ENCODE results near the gene CCDC124.

The CCDC124 gene

DNA sequence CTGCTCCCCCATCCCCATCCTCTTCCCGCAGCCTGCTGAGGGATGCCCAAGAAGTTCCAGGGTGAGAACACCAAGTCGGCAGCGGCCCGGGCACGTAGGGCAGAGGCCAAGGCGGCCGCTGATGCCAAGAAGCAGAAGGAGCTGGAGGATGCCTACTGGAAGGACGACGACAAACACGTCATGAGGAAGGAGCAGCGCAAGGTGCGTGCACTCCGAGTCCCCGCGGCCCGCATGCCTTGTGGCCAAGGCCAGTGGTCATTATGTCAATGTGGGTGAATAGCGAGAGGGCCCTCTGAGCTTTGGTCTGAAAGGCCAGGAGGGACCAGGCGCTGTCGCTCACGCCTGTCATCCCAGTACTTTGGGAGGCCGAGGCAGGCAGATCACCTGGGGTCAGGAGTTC is 3.6 kb downstream of the CCDC124 start:
- DNase-seq (ENCODE audit: low read depth) = no peak

DNA sequence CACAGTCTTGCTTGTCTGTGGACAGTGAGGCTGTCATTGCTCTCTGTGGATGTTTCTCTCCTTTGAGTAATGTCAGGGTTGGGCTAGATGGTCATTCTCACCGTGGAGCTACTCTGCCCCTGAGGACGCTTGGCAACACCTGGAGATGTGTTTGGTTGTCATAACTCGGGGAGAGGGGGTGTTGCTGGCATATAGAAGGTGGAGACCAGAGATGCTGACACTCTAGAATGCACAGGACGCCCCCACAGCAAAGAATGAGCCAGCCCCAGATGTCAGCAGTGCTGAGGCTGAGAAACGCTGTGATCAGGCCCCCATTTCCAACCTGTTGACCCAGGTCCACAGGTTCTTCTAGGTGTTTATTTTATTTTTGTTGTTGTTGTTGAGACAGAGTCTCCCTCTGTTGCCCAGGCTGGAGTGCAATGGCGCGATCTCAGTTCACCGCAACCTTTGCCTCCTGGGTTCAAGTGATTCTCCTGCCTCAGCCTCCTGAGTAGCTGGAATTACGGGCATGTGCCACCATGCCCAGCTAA is 4.6 kb downstream of the CCDC124 start:
- DNase-seq (ENCODE audit: low read depth) = no peak

DNA sequence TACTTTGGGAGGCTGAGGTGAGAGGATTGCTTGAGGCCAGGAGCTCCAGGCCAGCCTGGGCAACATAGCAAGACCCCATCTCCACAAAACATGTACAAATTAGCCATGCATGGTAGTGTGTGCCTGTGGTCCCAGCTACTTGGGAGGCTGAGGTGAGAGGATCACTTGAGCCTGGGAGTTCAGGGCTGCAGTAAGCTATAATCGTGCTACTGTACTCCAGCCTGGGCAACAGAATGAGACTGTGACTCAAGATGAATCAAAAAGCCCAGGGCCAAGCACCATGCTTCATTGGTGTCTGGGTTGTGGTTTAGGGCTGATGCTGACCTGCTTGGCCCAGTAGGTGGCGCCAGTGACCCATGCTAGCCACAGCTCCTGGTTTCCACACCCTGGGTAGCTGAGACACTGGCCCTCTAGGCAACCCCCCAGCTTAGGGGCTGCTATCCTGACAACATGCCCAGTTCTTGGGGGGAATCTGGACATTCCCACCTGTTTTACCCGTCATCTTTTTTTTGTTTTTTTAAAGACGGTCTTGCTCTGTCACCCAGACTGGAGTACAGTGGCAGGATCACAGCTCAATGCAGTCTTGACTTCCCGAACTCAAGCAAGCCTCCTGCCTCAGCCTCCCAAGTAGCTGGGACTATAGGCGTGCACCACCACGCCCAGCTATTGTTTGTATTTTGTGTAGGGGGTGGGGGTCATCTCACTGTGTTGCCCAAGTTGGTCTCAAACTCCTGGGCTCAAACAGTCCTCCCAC is 5.5 kb downstream of the CCDC124 start:
- DNase-seq (ENCODE audit: low read depth) = peak; percentile 57

DNA sequence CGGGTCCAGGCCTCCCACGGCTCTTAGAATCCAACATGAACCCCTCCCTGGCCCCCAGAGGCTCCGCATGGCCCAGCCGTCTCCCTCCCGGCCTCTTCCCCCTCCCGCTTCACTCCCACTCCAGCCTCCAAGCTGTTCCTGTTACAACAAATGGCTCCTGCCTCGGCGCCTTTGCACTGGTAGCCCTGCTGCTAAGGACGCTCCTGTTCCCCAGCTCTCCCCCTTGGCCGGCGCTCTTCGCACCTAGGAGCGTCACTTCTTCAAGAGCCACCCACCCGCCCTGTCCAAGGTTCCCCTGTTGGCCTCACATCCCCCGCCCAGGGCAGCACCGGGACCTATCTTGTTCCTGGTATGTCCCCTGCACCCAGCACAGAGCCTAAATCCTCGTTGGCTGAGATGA is 9.4 kb downstream of the CCDC124 start:
- no peak for DNase-seq (ENCODE audit: low read depth)

DNA sequence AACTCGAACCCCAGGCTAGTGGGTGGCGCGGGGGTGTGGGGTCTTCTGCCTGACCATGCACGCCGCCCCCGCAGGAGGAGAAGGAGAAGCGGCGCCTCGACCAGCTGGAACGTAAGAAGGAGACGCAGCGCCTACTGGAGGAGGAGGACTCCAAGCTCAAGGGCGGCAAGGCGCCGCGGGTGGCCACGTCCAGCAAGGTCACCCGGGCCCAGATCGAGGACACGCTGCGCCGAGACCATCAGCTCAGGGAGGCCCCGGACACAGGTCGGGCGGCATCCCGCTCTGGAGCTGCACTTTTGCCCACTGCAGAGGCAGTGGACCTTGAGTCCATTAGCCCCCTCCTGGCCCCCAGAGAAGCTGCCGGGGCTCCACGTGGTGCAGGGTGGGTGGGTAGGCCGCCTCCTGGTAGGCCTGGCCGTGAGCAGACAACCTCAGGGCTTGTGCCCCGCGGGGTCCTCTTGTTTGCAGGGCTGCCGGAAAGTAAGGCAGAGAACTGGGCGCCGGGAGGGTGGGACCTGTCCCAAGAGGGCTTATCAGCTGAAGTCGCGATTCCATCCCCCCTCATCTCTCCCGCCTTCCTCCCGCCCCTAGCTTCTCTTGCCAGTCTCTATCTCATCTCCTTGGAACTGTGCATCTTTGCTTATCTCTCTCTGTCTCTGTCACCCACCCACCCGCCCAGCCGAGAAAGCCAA is 9.9 kb downstream of the CCDC124 start:
- no peak for DNase-seq (ENCODE audit: low read depth)

DNA sequence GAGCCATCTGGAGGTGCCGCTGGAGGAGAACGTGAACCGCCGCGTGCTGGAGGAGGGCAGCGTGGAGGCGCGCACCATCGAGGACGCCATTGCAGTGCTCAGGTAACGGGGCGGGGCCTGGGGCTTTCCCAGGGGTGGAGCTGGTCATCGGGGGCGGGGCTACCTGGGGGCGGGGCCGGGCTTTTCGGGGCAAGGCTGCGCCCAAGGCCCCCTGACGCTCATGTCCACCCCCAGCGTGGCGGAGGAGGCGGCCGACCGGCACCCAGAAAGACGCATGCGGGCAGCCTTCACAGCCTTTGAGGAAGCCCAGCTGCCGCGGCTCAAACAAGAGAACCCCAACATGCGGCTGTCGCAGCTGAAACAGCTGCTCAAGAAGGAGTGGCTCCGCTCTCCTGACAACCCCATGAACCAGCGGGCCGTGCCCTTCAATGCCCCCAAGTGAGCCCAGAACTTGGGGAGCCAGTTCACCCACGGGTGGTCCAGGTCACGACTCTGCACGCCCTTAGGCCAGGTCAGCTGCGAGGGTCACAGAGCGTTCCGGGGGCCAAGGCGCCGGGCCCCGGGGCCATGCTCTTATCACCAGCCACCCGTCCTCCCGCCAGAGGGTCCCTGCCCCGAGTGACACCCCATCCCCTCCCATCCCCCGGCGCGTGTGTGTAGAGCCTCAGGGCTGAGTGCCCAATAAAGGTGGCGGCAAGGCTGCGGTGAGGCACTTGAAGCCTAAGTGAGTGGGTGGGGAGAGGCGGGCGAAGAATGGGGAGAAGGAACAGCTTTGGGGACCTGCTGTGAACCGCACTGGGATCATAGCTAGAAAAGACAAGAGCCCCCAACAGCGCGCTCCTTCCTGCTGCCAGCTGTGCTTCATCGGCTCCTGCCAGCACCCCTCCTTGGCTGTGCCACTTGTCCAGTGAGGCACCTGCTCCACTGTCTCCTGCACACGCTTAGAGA is 10.7 kb downstream of the CCDC124 start:
- DNase-seq (ENCODE audit: low read depth) = no peak

DNA sequence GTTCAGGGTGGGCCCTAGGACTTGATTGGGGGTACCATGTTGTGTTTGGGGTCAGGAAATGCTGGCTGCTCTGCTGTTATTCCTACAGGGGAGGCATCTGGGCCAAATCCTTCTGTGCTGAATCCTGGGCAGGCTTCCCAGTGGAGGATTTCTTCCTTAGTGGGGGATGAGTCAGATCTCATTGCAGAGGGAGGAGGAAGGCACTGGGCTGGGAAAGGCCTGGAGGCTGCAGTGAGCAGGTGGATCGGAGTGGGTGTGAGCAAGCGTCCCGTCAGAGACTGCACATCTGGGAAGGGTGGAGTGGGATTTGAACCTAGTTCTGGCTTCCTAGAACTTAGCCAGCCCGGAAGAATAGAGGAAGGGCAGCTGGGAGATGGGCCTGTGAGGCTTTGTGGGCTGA is 11.5 kb downstream of the CCDC124 start:
- DNase-seq (ENCODE audit: low read depth) = peak; percentile 44

DNA sequence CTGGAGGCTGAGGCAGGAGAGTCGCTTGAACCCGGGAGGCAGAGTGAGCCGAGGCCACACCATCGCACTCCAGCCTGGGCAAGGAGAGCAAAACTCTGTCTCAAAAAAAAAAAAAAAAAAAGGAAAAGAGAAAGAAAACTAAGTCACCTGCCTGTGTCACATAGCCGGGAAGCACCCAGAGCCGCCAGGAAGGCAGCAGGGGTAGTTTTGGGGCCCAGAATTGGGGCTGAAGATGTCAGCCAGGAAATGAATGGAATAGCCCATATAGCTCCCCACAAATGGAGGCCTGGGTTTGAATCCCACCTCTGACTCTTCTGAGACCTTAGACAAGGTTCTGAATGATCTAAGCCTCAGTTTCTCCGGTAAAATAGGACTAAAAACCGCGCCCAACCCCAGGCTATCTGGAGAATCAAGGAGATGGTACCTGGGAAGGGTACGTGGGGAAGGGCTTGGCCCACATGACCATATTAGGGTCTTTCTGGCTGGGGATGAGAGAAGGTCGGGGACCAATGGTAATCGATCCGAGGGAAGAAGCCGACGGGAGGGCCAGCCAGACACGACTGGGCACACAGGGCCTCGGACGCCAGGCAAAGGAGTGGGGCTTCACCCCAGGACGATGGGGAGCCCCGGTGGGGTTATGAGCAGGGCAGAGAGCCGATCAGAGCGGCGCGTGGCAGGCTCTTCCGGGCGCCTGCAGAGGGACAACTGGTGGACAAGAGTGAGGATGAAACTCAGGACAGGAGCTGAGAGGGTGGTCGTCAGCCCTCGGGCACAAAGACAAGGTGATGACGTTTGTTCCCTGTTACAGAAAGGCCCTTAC is 14.4 kb downstream of the CCDC124 start:
- DNase-seq (ENCODE audit: low read depth) = no peak

DNA sequence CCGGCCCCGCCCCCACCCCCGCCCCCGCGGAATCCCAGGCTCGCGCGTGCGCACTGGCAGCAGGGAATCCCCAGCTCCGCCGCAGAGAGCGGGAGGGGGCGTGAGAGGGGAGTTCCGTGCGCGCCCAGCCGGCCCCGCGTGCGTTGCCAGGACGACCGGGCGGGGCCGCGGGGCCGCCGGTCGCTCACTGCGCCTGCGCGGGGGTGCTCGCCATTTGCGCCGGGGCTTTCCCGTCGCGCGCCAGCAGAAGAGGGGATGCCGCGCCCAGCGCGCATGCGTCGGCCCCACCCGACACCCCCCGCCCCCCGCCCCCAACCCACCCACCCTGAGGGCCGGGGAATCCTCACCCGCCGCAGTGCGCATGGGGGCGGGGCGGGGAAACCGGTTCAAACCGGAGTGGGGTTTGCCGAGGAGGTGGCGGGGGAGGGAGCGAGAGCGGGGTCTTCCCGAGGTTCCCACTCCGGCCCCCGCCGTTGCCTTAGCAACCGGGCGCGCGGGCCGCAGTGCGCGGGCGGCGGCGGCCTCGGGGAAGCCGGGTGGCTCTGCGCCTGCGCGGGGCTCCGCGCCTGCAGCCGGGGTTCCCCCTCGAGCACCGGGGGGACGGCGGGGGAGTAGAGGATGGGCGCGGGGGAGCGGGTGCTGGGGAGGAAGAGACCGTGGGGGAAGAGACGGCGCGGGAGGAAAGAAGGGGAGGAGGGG is 15.1 kb downstream of the CCDC124 start:
- peak; percentile 89 for DNase-seq (ENCODE audit: low read depth)

DNA sequence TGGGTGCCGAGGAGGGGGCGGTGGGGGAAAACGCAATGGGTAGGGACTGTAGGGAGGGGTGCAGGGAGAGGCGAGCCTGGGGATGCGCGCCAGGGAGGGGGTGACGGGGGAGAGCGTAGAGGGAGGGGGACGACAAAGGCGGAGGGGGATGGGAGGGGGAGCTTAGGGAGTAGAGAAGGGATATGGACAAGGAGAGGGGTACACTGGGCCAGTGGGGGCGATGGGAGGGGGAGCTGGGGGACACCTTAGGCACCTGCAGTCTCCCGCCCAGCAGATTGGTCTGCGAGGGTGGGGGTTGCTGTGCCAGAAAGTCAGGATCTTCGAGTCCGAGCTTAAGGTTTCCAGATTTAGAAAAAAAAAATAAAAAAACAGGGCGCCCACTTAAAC is 15.7 kb downstream of the CCDC124 start:
- no peak for DNase-seq (ENCODE audit: low read depth)

DNA sequence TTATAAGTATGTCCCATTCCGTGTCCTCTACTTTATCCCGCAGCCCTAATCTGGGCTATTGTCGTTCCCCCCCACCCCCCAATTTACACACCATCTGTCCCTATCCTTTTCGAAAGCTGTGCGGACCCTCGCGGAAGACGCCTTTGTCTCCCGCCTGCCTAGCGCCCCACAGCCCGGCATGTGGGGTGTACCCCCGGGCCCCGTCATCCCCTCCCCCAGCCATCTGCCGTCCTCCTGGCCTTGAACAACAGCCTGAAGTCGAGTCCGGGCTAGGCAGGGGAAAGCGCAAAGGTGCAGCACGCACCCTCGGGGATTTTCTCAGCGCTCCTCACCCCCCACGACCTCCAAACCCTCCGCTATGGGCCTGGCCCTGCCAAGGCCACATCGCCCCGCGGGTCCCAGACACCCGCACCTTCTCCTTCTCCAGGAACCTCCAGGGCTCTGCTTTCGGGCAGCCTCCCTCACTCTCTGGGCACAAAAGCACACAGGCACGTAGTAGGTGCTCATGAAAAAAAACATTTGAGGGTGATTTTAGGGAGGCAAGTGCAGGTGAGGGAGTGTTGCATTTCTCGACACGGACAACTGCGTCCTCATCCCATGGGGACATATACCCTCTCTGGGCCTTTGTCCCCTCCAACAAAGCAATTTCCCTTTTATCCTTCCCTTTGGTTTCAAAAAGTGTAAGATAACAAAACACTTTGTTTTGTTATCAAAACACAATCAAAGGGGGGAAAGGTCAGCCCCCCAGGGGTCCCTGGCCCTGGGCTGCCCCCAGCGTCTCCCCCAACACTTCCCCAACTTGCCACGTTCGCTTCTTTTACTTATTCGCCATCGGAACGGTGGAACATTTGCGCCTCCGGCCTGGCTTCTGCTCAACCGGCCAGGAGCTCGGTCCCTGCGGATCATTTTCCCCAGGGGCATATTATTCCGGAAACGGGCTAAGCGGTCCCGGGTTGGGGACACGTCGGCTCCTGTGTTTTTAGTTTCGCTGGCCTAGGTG is 16.4 kb downstream of the CCDC124 start:
- DNase-seq (ENCODE audit: low read depth) = no peak

DNA sequence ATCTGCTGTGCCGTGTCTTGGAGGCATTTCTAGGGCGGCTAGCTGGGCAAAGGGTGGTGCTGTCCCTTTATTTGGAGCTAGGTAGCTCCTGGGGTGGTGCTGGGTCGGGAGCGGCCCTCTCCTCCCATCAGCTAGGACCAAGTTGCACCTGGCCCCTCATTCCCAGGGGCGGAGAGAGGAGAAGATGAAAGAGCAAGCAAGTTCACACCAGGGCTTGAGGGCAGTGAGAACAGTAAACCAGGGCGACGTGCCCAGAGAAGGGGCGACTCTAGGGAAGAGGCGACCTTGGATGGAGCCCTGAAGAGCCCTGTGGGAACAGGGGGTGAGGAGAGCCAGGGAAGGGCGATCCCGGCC is 17.1 kb downstream of the CCDC124 start:
- DNase-seq (ENCODE audit: low read depth) = no peak

DNA sequence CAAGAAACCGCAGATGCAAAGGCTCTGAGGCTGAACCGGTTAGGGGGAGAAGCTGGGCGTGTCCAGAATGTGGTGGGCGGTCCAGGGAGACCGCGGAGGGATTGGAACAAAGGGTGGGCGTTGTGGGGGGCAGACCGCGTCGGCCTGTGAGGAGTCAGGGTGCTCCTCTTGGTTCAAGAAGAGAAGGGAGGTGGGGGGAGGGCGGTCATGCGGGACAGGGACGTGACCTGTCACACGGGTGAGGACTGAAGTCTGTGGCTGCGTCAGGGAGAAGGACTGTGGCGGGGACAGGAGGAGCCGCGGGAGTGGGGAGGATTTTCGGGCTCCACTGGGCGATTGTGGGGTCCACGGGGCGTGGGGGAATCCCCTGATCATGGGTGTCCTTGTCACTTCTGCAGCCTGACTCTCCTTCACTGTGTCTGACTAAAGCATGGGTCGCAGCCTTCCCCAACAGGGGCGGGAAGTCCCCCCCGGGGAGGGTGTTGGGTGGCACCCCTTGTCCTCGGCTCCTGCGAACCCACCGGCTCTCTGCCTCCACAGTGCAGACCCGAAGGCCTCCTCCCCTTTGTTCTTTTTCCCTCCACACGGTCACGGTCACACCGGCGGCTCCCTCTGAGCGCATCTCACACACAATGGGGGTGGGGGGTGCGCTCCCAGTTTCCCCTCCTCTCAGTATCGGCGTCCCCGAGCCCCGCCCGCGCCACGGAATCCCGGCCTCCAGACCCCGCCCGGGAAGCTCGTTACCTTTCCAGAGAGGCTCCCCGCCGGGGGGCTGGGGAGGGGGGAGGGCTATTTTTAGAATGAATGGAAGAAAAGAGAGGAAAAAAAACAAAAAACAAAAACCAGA is 17.7 kb downstream of the CCDC124 start:
- DNase-seq (ENCODE audit: low read depth) = no peak

DNA sequence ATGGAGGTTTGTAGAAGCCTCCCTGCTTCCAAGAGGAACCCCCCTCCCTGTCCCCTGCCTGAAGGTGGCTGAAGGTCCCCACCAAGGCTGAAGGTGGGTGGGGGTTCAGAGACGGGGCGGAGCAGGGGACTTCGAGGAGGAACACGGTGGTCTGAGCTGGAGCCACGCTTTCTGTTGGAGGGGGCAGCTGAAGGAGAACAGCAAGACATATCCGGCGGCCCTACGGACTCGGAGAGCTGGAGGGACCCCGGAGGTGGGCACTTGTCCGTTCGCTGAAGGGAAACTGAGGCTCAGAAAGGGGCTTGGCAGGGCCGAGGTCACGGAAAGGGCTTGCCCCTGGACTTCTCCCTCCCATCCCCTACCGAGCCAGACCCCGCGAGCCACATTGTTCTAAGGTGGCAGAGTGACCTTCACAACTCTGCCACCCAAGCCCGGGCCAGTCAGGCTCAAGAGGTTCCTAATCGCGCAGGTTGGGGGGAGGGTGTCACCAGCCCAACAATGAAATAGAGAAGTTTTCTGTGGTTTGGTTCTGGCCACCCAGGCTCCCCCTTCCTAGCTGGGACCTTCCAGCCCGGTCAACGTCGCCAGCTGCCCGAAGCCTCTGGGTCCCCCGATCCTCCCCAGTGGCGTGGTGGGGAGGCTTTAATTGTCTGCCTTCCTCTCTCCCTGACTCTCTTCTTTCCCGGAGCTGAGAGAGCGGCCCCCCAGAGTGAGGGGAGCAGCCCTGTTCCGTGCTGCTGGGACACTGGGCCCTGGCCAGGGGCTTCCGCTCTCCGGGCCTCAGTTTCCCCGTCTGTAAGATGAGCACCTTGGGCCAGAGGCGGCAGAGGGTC is 18.6 kb downstream of the CCDC124 start:
- DNase-seq (ENCODE audit: low read depth) = no peak

DNA sequence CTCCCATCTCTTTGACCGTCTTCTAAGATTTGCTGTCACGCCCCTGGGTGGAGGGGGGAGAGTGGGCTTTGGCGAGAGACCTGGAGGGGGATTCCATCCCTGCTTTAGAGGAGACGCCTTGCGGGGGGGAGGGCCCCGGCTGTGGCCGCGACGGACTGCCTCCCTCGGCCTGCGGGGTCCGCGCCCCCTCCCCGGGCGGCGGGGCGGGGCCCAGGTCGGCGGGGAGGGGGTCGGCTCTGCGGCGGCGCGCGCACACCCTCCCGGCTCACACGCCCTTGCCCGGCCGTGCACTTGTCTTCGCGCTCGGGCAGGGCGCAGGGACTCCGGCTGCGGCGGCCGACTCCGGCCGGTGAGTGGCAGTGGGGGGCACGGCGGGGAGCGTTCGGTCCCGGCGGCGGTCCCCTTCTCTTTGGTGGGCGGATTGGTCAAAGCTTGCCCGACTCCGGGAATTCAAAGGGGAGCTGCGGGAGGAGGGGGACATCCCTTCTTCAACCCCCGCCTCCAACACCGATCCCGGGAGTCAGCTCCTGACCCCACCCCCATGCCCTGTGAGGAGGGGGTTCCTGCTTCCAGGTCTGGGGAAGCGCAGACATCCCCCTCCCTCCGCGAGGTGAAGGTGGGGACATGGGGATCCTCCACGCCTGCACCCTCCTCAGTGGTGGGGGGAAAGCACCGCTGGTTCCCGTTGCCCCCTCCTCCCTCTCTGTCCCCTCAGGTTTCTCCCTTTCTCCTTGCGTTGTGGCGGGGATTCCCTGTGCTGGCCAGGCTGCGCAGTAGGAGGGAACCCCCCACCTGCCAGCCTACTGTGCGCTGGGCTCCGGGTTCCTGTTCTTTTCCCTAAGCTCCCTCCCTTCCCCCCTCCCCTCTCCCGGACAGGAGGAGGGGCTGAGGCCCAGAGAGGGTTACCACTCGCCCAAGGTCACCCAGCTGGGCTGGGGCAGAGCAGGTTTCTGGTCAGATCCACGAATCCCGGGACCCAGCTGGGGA is 19.5 kb downstream of the CCDC124 start:
- no peak for DNase-seq (ENCODE audit: low read depth)

DNA sequence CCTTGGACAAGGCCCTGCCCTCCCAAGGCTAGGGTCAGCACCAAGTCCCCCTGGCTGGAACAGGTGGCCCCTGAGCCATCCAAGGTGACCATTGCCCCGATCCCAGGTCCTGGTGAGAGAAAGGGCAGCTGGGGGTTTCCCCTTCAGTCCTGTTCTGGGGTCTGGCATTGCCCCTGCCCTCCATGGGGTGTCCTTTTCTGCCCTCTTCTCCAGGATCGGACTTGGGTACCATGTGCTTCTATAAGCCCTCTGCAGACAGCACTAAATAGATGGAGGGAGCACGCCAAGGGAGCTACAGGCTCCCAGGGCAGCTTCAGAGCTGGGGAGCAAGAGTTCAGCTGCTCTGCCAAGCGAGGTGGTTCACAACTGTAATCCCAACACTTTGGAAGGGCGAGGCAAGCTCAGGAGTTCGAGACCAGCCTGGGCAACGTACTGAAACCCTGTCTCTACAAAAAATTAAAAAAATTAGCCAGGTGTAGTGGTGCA is 20.5 kb downstream of the CCDC124 start:
- DNase-seq (ENCODE audit: low read depth) = no peak
